HepG2 (cell line): Measurements from ENCODE around the gene AMER3. TPM values are rescaled to one million over a fixed set of nuclear protein-coding genes. Genes with fewer than 3 reads are reported as not detected.

Experiments used
- CEBPB ChIP-seq: IDR thresholded peaks from 2 replicates; pipeline ENCODE4 v1.6.1; 2011; ENCODE audit warnings: low read depth, low read length, improper control_type of control experiment, borderline replicate concordance
- CHCHD3 ChIP-seq: sonication (generic); formaldehyde crosslinking; IDR thresholded peaks from 2 replicates; pipeline ENCODE4 v1.8.0; 2022; ENCODE audit warnings: mild to moderate bottlenecking, missing genetic modification reagents, moderate library complexity
- DPF2 ChIP-seq: sonication (generic); formaldehyde crosslinking; IDR thresholded peaks from 2 replicates; pipeline ENCODE4 v1.4.0; 2020; ENCODE audit warnings: mild to moderate bottlenecking, low read depth, missing genetic modification reagents, borderline replicate concordance
- EHMT2 ChIP-seq: fragments of 200-600 bp; sonication (generic); IDR thresholded peaks from 2 replicates; pipeline ENCODE4 v1.7.0; 2017; ENCODE audit warnings: antibody characterized with exemption, low read depth, low read length, borderline replicate concordance
- GZF1 ChIP-seq: sonication (generic); formaldehyde crosslinking; IDR thresholded peaks from 2 replicates; pipeline ENCODE4 v1.5.1; 2020; ENCODE audit warnings: mild to moderate bottlenecking, missing genetic modification reagents
- HDAC2 ChIP-seq: sonication (generic); formaldehyde crosslinking; IDR thresholded peaks from 2 replicates; pipeline ENCODE4 v1.4.0; 2020; ENCODE audit warnings: missing genetic modification reagents
- JUN ChIP-seq: sonication (generic); formaldehyde crosslinking; IDR thresholded peaks from 2 replicates; pipeline ENCODE4 v1.4.0; 2020; ENCODE audit warnings: mild to moderate bottlenecking, missing genetic modification reagents
- KDM2A ChIP-seq: sonication (generic); formaldehyde crosslinking; IDR thresholded peaks from 2 replicates; pipeline ENCODE4 v1.4.0; 2020; ENCODE audit warnings: low read depth, missing genetic modification reagents, borderline replicate concordance
- MXD4 ChIP-seq: IDR thresholded peaks from 2 replicates; pipeline ENCODE4 v1.6.1; 2016; ENCODE audit warnings: mild to moderate bottlenecking, missing biosample characterization, missing genetic modification reagents
- NFATC3 ChIP-seq: sonication (generic); formaldehyde crosslinking; IDR thresholded peaks from 2 replicates; pipeline ENCODE4 v1.5.1; 2020; ENCODE audit warnings: mild to moderate bottlenecking, missing genetic modification reagents
- POGZ ChIP-seq: sonication (generic); formaldehyde crosslinking; IDR thresholded peaks from 2 replicates; pipeline ENCODE4 v1.4.0; 2020; ENCODE audit warnings: mild to moderate bottlenecking, missing genetic modification reagents
- SMYD3 ChIP-seq: sonication (generic); formaldehyde crosslinking; IDR thresholded peaks from 2 replicates; pipeline ENCODE4 v1.8.1; 2023; ENCODE audit warnings: mild to moderate bottlenecking, missing genetic modification reagents
- SRSF4 ChIP-seq: fragments of 200-400 bp; formaldehyde crosslinking; IDR thresholded peaks from one replicate; pipeline ENCODE4 v1.6.1; 2018; ENCODE audit warnings: mild to moderate bottlenecking, low read depth, low read length, moderate library complexity; ENCODE audit not compliant: poor library complexity, severe bottlenecking
- TBX3 ChIP-seq: fragments of 450-650 bp; IDR thresholded peaks from 2 replicates; pipeline ENCODE4 v1.6.1; 2017; ENCODE audit warnings: antibody characterized with exemption, mild to moderate bottlenecking, inconsistent platforms, borderline replicate concordance
- ZFYVE20 ChIP-seq: sonication (generic); formaldehyde crosslinking; IDR thresholded peaks from 2 replicates; pipeline ENCODE4 v1.8.0; 2023; ENCODE audit warnings: low read depth, mild to moderate bottlenecking, moderate library complexity, missing genetic modification reagents, borderline replicate concordance
- ZNF180 ChIP-seq: sonication (generic); formaldehyde crosslinking; IDR thresholded peaks from 2 replicates; pipeline ENCODE4 v1.4.0; 2020; ENCODE audit warnings: low read depth, missing genetic modification reagents, borderline replicate concordance
- ZNF234 ChIP-seq: sonication (generic); formaldehyde crosslinking; conservative IDR thresholded peaks from 2 replicates; pipeline ENCODE4 v1.5.1; 2020; ENCODE audit warnings: mild to moderate bottlenecking, missing genetic modification reagents
- ZNF691 ChIP-seq: sonication (generic); formaldehyde crosslinking; IDR thresholded peaks from 2 replicates; pipeline ENCODE4 v1.4.0; 2020; ENCODE audit warnings: missing genetic modification reagents, low read depth, mild to moderate bottlenecking, borderline replicate concordance
- polyA plus RNA-seq, 8 experiments: library from polyadenylated mRNA; depleted of rRNA in 3 of 8; stranded (reverse) in 7 of 8; unstranded in 1 of 8; fragments of >200 nt; fragmentation: Illumina TruSeq in 4 of 8; extraction: Trizol in 4 of 8; gene quantifications; 2 replicates each; pipeline versions ENCODE4 v1.2.1 to v1.2.3, GENCODE V29; 2011 to 2016; ENCODE audit warnings: low read depth in 4 of 8, missing spikeins in 1 of 8, mixed read lengths in 1 of 8; ENCODE audit not compliant: insufficient read depth in 1 of 8
- total RNA-seq, 5 experiments: library from RNA; depleted of rRNA; stranded (reverse); fragments of >200 nt; fragmentation: Illumina TruSeq; extraction: Trizol; gene quantifications; 2 replicates each; pipeline ENCODE4 v1.2.3, GENCODE V29; 2016; ENCODE audit warnings: low read depth in 1 of 5
- TF ChIP-seq, protein P1 (sequence below): sonication (generic); formaldehyde crosslinking; IDR thresholded peaks from 2 replicates; pipeline ENCODE4 v1.4.0; 2020; ENCODE audit warnings: mild to moderate bottlenecking, missing genetic modification reagents
- TF ChIP-seq, protein P2 (sequence below): sonication (generic); formaldehyde crosslinking; IDR thresholded peaks from 2 replicates; pipeline ENCODE4 v1.4.0; 2020; ENCODE audit warnings: mild to moderate bottlenecking, missing genetic modification reagents

Gene AMER3
- total and polyA plus RNA-seq, 2 of the 13 experiments (the other 11 are each of a cell fraction or from before 2014, with no cell fraction given), result not detected

- TF ChIP-seq CEBPB (no peak), SMYD3 (no peak), ZFYVE20 (peak; percentile 84; the same call in 1 of the 2 replicates), ZNF691 (CRISPR knock-in tag) (no peak), JUN (no peak), ZNF180 (CRISPR knock-in tag) (no peak), MXD4 (no peak), POGZ (no peak), GZF1 (CRISPR knock-in tag) (no peak), ZNF234 (CRISPR knock-in tag) (no peak), HDAC2 (no peak), CHCHD3 (CRISPR knock-in tag) (0 out of 2 replicates have a peak, but pooled peaks have one; percentile 75), TBX3 (no peak), SRSF4 (no peak), KDM2A (no peak), DPF2 (CRISPR knock-in tag) (no peak), EHMT2 (peak; percentile 48; the same call in 1 of the 2 replicates), NFATC3 (CRISPR knock-in tag) (no peak)
- TF ChIP-seq, protein P1, sequence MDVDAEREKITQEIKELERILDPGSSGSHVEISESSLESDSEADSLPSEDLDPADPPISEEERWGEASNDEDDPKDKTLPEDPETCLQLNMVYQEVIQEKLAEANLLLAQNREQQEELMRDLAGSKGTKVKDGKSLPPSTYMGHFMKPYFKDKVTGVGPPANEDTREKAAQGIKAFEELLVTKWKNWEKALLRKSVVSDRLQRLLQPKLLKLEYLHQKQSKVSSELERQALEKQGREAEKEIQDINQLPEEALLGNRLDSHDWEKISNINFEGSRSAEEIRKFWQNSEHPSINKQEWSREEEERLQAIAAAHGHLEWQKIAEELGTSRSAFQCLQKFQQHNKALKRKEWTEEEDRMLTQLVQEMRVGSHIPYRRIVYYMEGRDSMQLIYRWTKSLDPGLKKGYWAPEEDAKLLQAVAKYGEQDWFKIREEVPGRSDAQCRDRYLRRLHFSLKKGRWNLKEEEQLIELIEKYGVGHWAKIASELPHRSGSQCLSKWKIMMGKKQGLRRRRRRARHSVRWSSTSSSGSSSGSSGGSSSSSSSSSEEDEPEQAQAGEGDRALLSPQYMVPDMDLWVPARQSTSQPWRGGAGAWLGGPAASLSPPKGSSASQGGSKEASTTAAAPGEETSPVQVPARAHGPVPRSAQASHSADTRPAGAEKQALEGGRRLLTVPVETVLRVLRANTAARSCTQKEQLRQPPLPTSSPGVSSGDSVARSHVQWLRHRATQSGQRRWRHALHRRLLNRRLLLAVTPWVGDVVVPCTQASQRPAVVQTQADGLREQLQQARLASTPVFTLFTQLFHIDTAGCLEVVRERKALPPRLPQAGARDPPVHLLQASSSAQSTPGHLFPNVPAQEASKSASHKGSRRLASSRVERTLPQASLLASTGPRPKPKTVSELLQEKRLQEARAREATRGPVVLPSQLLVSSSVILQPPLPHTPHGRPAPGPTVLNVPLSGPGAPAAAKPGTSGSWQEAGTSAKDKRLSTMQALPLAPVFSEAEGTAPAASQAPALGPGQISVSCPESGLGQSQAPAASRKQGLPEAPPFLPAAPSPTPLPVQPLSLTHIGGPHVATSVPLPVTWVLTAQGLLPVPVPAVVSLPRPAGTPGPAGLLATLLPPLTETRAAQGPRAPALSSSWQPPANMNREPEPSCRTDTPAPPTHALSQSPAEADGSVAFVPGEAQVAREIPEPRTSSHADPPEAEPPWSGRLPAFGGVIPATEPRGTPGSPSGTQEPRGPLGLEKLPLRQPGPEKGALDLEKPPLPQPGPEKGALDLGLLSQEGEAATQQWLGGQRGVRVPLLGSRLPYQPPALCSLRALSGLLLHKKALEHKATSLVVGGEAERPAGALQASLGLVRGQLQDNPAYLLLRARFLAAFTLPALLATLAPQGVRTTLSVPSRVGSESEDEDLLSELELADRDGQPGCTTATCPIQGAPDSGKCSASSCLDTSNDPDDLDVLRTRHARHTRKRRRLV (CRISPR knock-in tag), result no peak
- TF ChIP-seq, protein P2, sequence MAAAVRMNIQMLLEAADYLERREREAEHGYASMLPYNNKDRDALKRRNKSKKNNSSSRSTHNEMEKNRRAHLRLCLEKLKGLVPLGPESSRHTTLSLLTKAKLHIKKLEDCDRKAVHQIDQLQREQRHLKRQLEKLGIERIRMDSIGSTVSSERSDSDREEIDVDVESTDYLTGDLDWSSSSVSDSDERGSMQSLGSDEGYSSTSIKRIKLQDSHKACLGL (CRISPR knock-in tag), result peak; percentile 59; the same call in 1 of the 2 replicates
Measured at GRCh38 chr2:130756053-130756873, 923 bp downstream of the AMER3 start (continued).
